ENCODE measurements around the gene SHROOM3. TPM values are rescaled to one million over a fixed set of nuclear protein-coding genes. Genes with fewer than 3 reads are reported as not detected.

Gene SHROOM3
- total RNA-seq, 1 donor from 2014 or later = 16.2 TPM

DNA sequence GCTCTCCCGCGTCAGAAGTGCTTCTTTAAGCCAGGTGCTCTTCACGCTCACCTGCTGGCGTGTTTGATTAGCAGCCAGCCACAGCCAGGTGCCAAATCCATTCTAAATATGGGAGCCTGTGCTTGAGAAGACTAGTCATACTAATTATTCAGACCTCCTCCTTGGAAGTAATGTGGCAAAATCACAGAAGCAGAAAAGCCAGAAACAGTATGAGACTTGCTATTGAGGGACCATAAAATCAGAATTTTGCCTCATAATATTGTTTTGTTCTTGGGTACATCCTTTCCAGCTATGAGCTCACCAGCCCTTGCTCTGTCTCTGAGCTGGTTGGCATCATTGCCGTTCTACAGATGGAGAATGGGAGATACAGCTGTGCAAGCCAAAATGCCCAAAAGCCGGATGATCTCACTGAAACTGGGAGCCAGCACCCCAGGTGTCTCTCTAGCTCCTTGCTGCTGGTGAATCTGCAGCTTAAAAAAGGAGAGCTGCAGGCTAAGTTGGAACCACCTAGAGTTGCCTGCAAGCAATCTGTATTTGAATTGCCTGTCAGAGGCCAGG lies 205.4 kb downstream of the SHROOM3 start:
- Histone ChIP-seq H3K4me3 (no peak overlapping the region), H3K27ac (replicated peaks) (no peak overlapping the region), H3K9me3 (replicated peaks) (no peaks in the 10 kb centered on the region), H3K36me3 (no peaks in the 10 kb centered on the region), H3K27me3 (ENCODE audit: low read depth) (no peaks in the 10 kb centered on the region), H3K4me1 (peaks cover 8% of the 10 kb centered on the region)
- no peak for TF ChIP-seq CTCF (IDR thresholded peaks at IDR 0.05; ENCODE audit: borderline replicate concordance)
- no peak for DNase-seq
- intact Hi-C loops (cut with micrococcal nuclease) = no loop called here

- Histone ChIP-seq H3K27me3 (ENCODE audit: low read depth) (no peaks in the 10 kb centered on the region), H3K4me1 (peaks cover 8% of the 10 kb centered on the region), H3K9me3 (replicated peaks) (no peaks in the 10 kb centered on the region), H3K36me3 (no peaks in the 10 kb centered on the region), H3K27ac (replicated peaks) (no peak overlapping the region), H3K4me3 (no peak overlapping the region)
- DNase-seq = no peak
- intact Hi-C loops (cut with micrococcal nuclease) = no loop called here
- TF ChIP-seq CTCF (IDR thresholded peaks at IDR 0.05; ENCODE audit: borderline replicate concordance) = no peak
Observed at GRCh38 chr4:76641351-76641750, 206.3 kb downstream of the SHROOM3 start.

- intact Hi-C loops (cut with micrococcal nuclease) = no loop called here
- Histone ChIP-seq H3K9me3 (replicated peaks) (no peaks in the 10 kb centered on the region), H3K4me1 (peaks cover 8% of the 10 kb centered on the region), H3K4me3 (no peak overlapping the region), H3K36me3 (no peaks in the 10 kb centered on the region), H3K27me3 (ENCODE audit: low read depth) (no peaks in the 10 kb centered on the region), H3K27ac (replicated peaks) (no peak overlapping the region)
- no peak for DNase-seq
- no peak for TF ChIP-seq CTCF (IDR thresholded peaks at IDR 0.05; ENCODE audit: borderline replicate concordance)
Observed at GRCh38 chr4:76641758-76642157, 206.7 kb downstream of the SHROOM3 start.

DNA sequence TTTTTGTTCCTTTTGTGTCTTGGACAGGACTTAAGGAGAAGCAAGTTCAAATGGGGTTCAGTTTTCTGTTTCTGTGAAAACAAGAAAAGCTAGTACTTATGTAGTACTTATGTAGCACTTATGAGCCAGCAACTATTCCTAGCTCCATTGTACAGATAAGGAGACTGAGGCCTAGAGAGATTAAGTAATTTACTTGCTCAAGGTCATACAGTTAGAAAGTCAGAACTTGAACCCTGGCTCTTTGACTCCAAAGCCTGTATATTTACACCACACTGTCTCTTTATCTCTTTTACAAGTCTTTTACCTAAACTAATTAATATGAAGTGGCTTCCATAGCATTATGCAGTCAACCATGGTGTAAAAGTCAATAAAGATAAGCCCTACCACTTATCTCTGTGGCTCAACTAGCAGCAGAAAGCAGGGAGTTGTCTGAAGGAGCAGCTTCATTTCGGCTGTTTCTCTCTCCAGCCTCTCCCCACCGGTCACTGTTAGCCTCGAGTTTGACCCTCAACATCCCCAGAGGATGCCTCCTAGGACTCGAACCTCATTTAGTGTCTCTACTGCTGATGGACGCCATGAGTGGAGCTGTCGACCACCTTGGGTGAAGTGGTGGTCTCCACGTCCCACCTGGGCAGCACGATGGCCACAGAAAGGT lies 209.9 kb downstream of the SHROOM3 start:
- H3K36me3 ChIP-seq = no peaks in the 10 kb centered on the region
- H3K27me3 ChIP-seq (ENCODE audit: low read depth) = no peaks in the 10 kb centered on the region
- no peak overlapping the region for H3K4me3 ChIP-seq
- H3K4me1 ChIP-seq = peaks cover 8% of the 10 kb centered on the region
- no peak overlapping the region for H3K27ac ChIP-seq (replicated peaks)
- intact Hi-C loops (cut with micrococcal nuclease) = no loop called here
- DNase-seq = no peak
- H3K9me3 ChIP-seq (replicated peaks) = no peaks in the 10 kb centered on the region
- TF ChIP-seq CTCF (IDR thresholded peaks at IDR 0.05; ENCODE audit: borderline replicate concordance) = no peak

- H3K27ac ChIP-seq (replicated peaks) = no peak overlapping the region
- no peaks in the 10 kb centered on the region for H3K4me1 ChIP-seq
- no peaks in the 10 kb centered on the region for H3K9me3 ChIP-seq (replicated peaks)
- H3K4me3 ChIP-seq = no peak overlapping the region
- no peak for DNase-seq
- no peaks in the 10 kb centered on the region for H3K36me3 ChIP-seq
- TF ChIP-seq CTCF (IDR thresholded peaks at IDR 0.05; ENCODE audit: borderline replicate concordance) = no peak
- H3K27me3 ChIP-seq (ENCODE audit: low read depth) = no peaks in the 10 kb centered on the region
- intact Hi-C loops (cut with micrococcal nuclease) = no loop called here
Observed at GRCh38 chr4:76649086-76649485, 214.1 kb downstream of the SHROOM3 start.
